Activated T-cell treated with anti-CD3 and anti-CD28 coated beads, Interleukin-2, amount 50 U/mL, for 24 hours (primary cell): ENCODE results near the gene TRIP6.
A peak's percentile ranks its signal among the peaks of the same experiment; 100 is the strongest.
"Not testable (repeated sequence)": the region's sequence is repeated elsewhere in the genome, so short reads cannot be mapped to it uniquely, and the experiment has no call there.

ENCODE experiments used
- DNase-seq: peaks from one replicate; pipeline ENCODE4 v3.0.0-alpha.2; 2020
- H3K27ac Mint-ChIP-seq: 2 replicates; pipeline ENCODE4 v1.8.0; 2020; ENCODE audit warnings: mild to moderate bottlenecking, mixed read lengths
- H3K27me3 Mint-ChIP-seq: 2 replicates; pipeline ENCODE4 v1.8.0; 2020; ENCODE audit warnings: mixed read lengths
- H3K36me3 Mint-ChIP-seq: 2 replicates; pipeline ENCODE4 v1.8.0; 2020; ENCODE audit warnings: low read depth, mixed read lengths
- H3K4me1 Mint-ChIP-seq: 2 replicates; pipeline ENCODE4 v1.8.0; 2020; ENCODE audit warnings: low read depth, mixed read lengths
- H3K4me3 Mint-ChIP-seq: 2 replicates; pipeline ENCODE4 v1.8.0; 2020; ENCODE audit warnings: mild to moderate bottlenecking, moderate library complexity, mixed read lengths
- H3K9me3 Mint-ChIP-seq: 2 replicates; pipeline ENCODE4 v1.8.0; 2020; ENCODE audit warnings: mixed read lengths

The TRIP6 gene

GRCh38 chr7:100829150-100829716 lies 38.0 kb upstream of the TRIP6 start:
- peaks cover 19% of the 10 kb centered on the region for H3K4me1 Mint-ChIP-seq
- no peak overlapping the region for H3K27ac Mint-ChIP-seq
- H3K9me3 Mint-ChIP-seq = no peaks in the 10 kb centered on the region
- peaks cover 50% of the 10 kb centered on the region for H3K27me3 Mint-ChIP-seq
- no peak for DNase-seq
- H3K4me3 Mint-ChIP-seq = no peak overlapping the region
- H3K36me3 Mint-ChIP-seq = no peaks in the 10 kb centered on the region

DNA sequence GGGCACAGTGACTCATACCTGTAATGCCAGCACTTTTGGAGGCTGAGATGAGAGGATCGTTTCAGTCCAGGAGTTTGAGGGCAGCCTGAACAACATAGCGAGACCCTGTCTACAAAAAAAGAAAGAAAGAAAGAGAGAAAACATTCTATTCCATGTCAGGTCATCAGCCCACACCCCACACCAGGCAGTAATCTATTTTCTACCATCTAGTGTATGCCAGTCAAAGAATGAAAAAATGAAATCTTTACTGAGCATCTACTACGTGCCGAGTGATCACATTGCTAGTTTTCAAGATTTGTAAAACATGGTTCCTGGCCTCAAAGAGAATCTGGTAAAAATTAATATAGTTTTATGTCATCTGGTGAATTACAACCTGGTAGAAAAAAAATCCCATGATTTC lies 36.8 kb upstream of the TRIP6 start:
- no peak for DNase-seq
- Mint-ChIP-seq H3K4me3 (no peak overlapping the region), H3K36me3 (no peaks in the 10 kb centered on the region), H3K27me3 (peaks cover 38% of the 10 kb centered on the region), H3K9me3 (no peaks in the 10 kb centered on the region), H3K4me1 (peaks cover 19% of the 10 kb centered on the region), H3K27ac (no peak overlapping the region)

- no peak overlapping the region for H3K27ac Mint-ChIP-seq
- H3K9me3 Mint-ChIP-seq = no peaks in the 10 kb centered on the region
- DNase-seq = no peak
- H3K27me3 Mint-ChIP-seq = peaks cover 25% of the 10 kb centered on the region
- no peak overlapping the region for H3K4me3 Mint-ChIP-seq
- H3K36me3 Mint-ChIP-seq = no peaks in the 10 kb centered on the region
- peaks cover 14% of the 10 kb centered on the region for H3K4me1 Mint-ChIP-seq
Observed at GRCh38 chr7:100832281-100832633, 34.9 kb upstream of the TRIP6 start.

DNA sequence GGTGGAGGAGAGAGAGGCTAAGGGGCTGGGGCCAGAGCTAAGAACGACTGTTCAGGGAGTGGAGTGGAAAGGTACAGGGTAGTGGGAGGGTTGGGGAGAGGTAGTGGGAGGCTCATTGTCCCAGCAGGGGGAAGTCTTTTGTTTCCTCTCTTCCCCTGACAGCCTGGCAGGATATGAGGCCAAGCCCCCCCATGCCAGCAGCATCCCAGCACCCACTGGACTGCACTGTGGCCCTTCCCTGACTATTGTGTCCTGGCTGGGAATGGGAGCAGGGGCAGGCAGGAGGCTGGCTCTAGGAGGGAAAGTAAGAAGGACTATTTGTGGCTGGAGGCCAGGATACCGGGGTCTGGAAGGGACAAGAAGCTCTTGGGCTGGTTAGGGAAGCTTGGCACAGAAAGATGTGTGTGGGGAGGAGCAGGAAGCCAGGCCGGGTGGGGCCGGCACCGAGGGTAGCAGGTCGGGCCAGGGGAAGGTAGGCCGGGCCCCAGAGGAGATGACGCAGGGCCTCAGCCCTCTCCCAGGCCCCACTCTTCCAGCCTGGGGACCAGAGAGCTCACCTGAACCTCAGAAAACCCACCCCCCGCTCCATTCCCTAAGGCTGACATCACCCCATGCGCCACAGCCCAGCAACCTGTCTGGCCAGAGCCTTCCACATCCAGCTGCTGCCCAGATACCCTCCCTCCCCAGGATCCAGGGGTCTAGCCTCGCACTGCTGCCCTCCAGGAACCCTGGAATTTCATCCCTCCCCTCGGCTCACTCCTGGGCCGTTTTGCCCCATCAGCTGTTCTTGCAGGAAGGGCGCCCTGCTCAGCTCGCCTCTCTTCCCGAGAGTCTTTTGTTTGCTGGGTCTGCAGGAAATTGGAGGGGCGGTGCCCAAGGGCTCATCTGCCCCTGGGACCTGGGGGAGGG lies 31.0 kb upstream of the TRIP6 start:
- Mint-ChIP-seq H3K27me3 (no peaks in the 10 kb centered on the region), H3K4me1 (peaks cover 12% of the 10 kb centered on the region), H3K36me3 (no peaks in the 10 kb centered on the region), H3K27ac (no peak overlapping the region), H3K4me3 (no peak overlapping the region), H3K9me3 (no peaks in the 10 kb centered on the region)
- no peak for DNase-seq

DNA sequence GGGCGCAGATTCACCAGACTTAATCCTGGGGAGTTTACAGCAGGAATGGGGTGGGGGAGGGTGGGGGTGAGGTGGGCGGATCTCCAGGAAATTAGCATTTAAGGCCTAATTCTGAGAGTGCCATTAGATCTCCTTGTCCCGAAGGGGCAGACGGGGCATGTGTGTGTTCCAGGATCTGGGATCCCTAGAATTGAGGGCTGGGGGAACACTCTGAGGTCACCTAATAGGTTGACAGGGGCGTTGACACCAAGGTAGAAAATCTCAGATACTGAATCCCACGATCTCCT lies 30.4 kb upstream of the TRIP6 start:
- H3K4me3 Mint-ChIP-seq = peak overlapping the region; percentile 73
- no peaks in the 10 kb centered on the region for H3K9me3 Mint-ChIP-seq
- no peaks in the 10 kb centered on the region for H3K27me3 Mint-ChIP-seq
- peak overlapping the region; percentile 85 for H3K27ac Mint-ChIP-seq
- H3K36me3 Mint-ChIP-seq = no peaks in the 10 kb centered on the region
- peaks cover 12% of the 10 kb centered on the region for H3K4me1 Mint-ChIP-seq
- DNase-seq = no peak

DNA sequence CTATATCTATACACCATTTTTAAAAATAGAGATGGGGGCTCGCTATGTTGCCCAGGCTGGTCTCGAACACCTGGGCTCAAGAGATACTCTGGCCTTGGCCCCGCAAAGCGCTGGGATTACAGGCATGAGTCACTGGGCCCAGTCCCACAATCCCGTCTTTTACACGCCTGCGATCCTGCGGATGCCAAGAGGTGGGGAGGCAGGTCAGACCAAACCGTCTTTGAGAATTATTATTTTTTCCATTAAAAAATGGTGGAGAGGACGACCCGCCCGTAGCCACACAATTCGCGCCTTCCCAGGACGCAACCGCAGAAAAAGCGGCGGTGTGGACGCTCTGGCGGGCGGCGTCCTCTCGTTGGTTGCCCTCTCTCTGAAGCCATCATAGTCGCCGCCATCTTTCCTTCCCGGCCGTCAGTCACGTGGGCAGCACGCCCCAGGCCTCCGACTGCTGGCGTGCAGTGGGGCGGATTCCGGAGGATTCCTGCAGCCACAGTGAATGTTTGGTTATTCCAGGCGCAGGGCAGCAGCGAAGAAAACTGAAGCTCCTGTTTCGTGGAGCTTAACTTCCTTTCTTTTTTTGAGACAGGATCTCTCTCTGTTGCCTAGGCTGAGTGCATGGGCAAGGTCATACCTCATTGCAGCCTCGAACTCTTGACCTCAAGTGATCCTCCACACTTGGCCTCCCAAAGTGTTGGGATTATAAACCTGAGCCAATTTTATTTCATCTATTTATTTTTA lies 29.9 kb upstream of the TRIP6 start:
- Mint-ChIP-seq H3K9me3 (no peaks in the 10 kb centered on the region), H3K36me3 (no peaks in the 10 kb centered on the region), H3K4me3 (peak overlapping the region; percentile 73), H3K27ac (peak overlapping the region; percentile 85), H3K4me1 (peaks cover 12% of the 10 kb centered on the region), H3K27me3 (no peaks in the 10 kb centered on the region)
- DNase-seq = peak; percentile 87

- no peak overlapping the region for H3K4me3 Mint-ChIP-seq
- H3K27me3 Mint-ChIP-seq = no peaks in the 10 kb centered on the region
- peaks cover 12% of the 10 kb centered on the region for H3K4me1 Mint-ChIP-seq
- H3K9me3 Mint-ChIP-seq = no peaks in the 10 kb centered on the region
- H3K36me3 Mint-ChIP-seq = no peaks in the 10 kb centered on the region
- DNase-seq = no peak
- no peak overlapping the region for H3K27ac Mint-ChIP-seq
Observed at GRCh38 chr7:100839361-100839760, 27.8 kb upstream of the TRIP6 start.

GRCh38 chr7:100840470-100841100 lies 26.6 kb upstream of the TRIP6 start:
- no peaks in the 10 kb centered on the region for H3K9me3 Mint-ChIP-seq
- no peaks in the 10 kb centered on the region for H3K27me3 Mint-ChIP-seq
- no peak overlapping the region for H3K27ac Mint-ChIP-seq
- no peaks in the 10 kb centered on the region for H3K36me3 Mint-ChIP-seq
- no peak overlapping the region for H3K4me3 Mint-ChIP-seq
- DNase-seq = no peak
- H3K4me1 Mint-ChIP-seq = peaks cover 12% of the 10 kb centered on the region

- no peaks in the 10 kb centered on the region for H3K9me3 Mint-ChIP-seq
- DNase-seq = no peak
- peaks cover 3% of the 10 kb centered on the region for H3K36me3 Mint-ChIP-seq
- no peak overlapping the region for H3K27ac Mint-ChIP-seq
- no peak overlapping the region for H3K4me3 Mint-ChIP-seq
- peaks cover 6% of the 10 kb centered on the region for H3K4me1 Mint-ChIP-seq
- H3K27me3 Mint-ChIP-seq = no peaks in the 10 kb centered on the region
Observed at GRCh38 chr7:100847360-100847759, 19.8 kb upstream of the TRIP6 start.

- Mint-ChIP-seq H3K27ac (peak within 1 kb of the TSS; percentile 94), H3K9me3 (no peaks in the 10 kb centered on the region), H3K36me3 (peaks cover 24% of the 10 kb centered on the region), H3K4me1 (peaks cover 22% of the 10 kb centered on the region), H3K4me3 (peak within 1 kb of the TSS; percentile 89), H3K27me3 (no peaks in the 10 kb centered on the region)
- peak; percentile 92 for DNase-seq
Observed at GRCh38 chr7:100852048-100852872, 14.9 kb upstream of the TRIP6 start, which contains the start of gene SLC12A9. TSS of gene SLC12A9 (plus strand) at chr7:100852713. CDS start at chr7:100854198, 1,485 bp downstream.

DNA sequence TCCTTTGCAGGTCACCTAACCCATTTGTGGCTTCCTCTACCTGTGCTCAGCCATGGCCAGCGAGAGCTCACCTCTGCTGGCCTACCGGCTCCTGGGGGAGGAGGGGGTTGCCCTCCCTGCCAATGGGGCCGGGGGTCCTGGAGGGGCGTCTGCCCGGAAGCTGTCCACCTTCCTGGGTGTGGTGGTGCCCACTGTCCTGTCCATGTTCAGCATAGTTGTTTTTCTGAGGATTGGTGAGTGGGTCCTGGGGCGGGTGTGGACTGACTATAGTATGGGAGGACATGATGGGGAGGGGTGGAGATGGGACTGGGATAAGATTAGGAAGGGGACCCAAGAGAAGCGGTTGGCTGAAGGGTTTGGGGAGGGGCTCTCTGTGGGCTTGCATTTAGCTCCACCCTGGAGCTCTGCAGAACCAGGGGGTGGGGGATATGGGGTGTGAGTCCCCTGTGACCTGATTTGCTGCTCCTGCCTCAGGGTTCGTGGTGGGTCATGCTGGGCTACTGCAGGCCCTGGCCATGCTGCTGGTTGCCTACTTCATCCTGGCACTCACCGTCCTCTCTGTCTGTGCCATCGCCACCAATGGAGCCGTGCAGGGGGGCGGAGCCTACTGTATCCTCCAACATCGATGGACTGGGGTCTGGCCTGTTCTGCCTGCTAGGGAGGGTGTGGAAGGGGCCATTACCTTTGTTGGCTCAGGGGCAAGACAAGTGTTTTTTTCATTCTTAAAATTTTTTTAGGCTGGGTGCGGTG lies 12.9 kb upstream of the TRIP6 start:
- H3K27ac Mint-ChIP-seq = no peak overlapping the region
- no peaks in the 10 kb centered on the region for H3K27me3 Mint-ChIP-seq
- no peaks in the 10 kb centered on the region for H3K9me3 Mint-ChIP-seq
- peak overlapping the region; percentile 89 for H3K4me3 Mint-ChIP-seq
- DNase-seq = no peak
- H3K4me1 Mint-ChIP-seq = peaks cover 22% of the 10 kb centered on the region
- H3K36me3 Mint-ChIP-seq = peaks cover 35% of the 10 kb centered on the region

- not testable (repeated sequence) for H3K4me3 Mint-ChIP-seq
Observed at GRCh38 chr7:100854899-100855298, 12.3 kb upstream of the TRIP6 start.

GRCh38 chr7:100855515-100855914 lies 11.7 kb upstream of the TRIP6 start:
- peak overlapping the region; percentile 42 for H3K27ac Mint-ChIP-seq
- H3K27me3 Mint-ChIP-seq = no peaks in the 10 kb centered on the region
- peaks cover 47% of the 10 kb centered on the region for H3K36me3 Mint-ChIP-seq
- DNase-seq = no peak
- H3K9me3 Mint-ChIP-seq = no peaks in the 10 kb centered on the region
- no peak overlapping the region for H3K4me3 Mint-ChIP-seq
- peaks cover 22% of the 10 kb centered on the region for H3K4me1 Mint-ChIP-seq

More at GRCh38 chr7:100854899-100855298, 12.3 kb upstream of the TRIP6 start:
- not testable (repeated sequence) for H3K27ac Mint-ChIP-seq, DNase-seq, H3K9me3 Mint-ChIP-seq, H3K27me3 Mint-ChIP-seq
- peaks cover 22% of the 10 kb centered on the region for H3K4me1 Mint-ChIP-seq
- H3K36me3 Mint-ChIP-seq = peaks cover 41% of the 10 kb centered on the region
